GM23248 (cell line): ENCODE measurements around the gene LRCH4. TPM values are rescaled to one million over a fixed set of nuclear protein-coding genes. Genes with fewer than 3 reads are reported as not detected.

Experiments
- DNase-seq: peaks from one replicate; pipeline ENCODE4 v3.0.0-alpha.2; 2015
- H2AFZ ChIP-seq: fragments of 200-600 bp; sonication (generic); 2 replicates; pipeline ENCODE4 v1.6.1; 2016; ENCODE audit warnings: antibody characterized with exemption
- H3F3A ChIP-seq: fragments of 200-600 bp; sonication (generic); 2 replicates; pipeline ENCODE4 v1.6.1; 2016; ENCODE audit warnings: mild to moderate bottlenecking, antibody characterized with exemption, mixed run types; ENCODE audit not compliant: insufficient read depth
- H3K27ac ChIP-seq: fragments of 200-600 bp; sonication (generic); 2 replicates; pipeline ENCODE4 v1.5.1; 2016; ENCODE audit warnings: mild to moderate bottlenecking
- H3K27me3 ChIP-seq: fragments of 200-600 bp; sonication (generic); replicated peaks from 2 replicates; pipeline ENCODE4 v1.6.1; 2016; ENCODE audit warnings: mild to moderate bottlenecking; ENCODE audit not compliant: insufficient read depth
- H3K36me3 ChIP-seq: fragments of 200-600 bp; sonication (generic); 2 replicates; pipeline ENCODE4 v1.6.1; 2016; ENCODE audit warnings: low read depth, mild to moderate bottlenecking
- H3K4me1 ChIP-seq: fragments of 200-600 bp; sonication (generic); 2 replicates; pipeline ENCODE4 v1.6.1; 2016; ENCODE audit warnings: mild to moderate bottlenecking; ENCODE audit not compliant: insufficient read depth
- H3K4me2 ChIP-seq: fragments of 200-600 bp; sonication (generic); one replicate; pipeline ENCODE4 v1.6.1; 2016; ENCODE audit warnings: mild to moderate bottlenecking; ENCODE audit not compliant: unreplicated experiment
- H3K4me3 ChIP-seq: fragments of 200-600 bp; sonication (generic); 2 replicates; pipeline ENCODE4 v1.5.1; 2016; ENCODE audit warnings: mild to moderate bottlenecking
- H3K79me2 ChIP-seq: fragments of 200-600 bp; sonication (generic); 2 replicates; pipeline ENCODE4 v1.6.1; 2016; ENCODE audit warnings: mild to moderate bottlenecking; ENCODE audit not compliant: insufficient read depth
- H3K9ac ChIP-seq: fragments of 200-600 bp; sonication (generic); 2 replicates; pipeline ENCODE4 v1.6.1; 2016; ENCODE audit warnings: mild to moderate bottlenecking
- H3K9me2 ChIP-seq: fragments of 200-600 bp; sonication (generic); 2 replicates; pipeline ENCODE4 v1.6.1; 2016; ENCODE audit warnings: mixed run types, mild to moderate bottlenecking, moderate library complexity; ENCODE audit not compliant: insufficient read depth
- H3K9me3 ChIP-seq: fragments of 200-600 bp; sonication (generic); one replicate; pipeline ENCODE4 v1.6.1; 2017; ENCODE audit warnings: low read depth
- H4K20me1 ChIP-seq: fragments of 200-600 bp; sonication (generic); 2 replicates; pipeline ENCODE4 v1.6.0; 2016; ENCODE audit not compliant: insufficient read depth
- EZH2 ChIP-seq: fragments of 200-600 bp; sonication (generic); IDR thresholded peaks from 2 replicates; pipeline ENCODE4 v1.6.1; 2018; ENCODE audit warnings: antibody characterized with exemption, mild to moderate bottlenecking; ENCODE audit not compliant: insufficient read depth, poor library complexity, severe bottlenecking
- EZH2phosphoT487 ChIP-seq: fragments of 200-600 bp; sonication (generic); IDR thresholded peaks from 2 replicates; pipeline ENCODE4 v1.6.1; 2018; ENCODE audit warnings: antibody characterized with exemption, moderate library complexity, mild to moderate bottlenecking, low read depth; ENCODE audit not compliant: insufficient read depth
- WGBS, 2 experiments: methylation state at CpG; one replicate each; pipeline ENCODE4 v1.1.6; 2015 to 2017; ENCODE audit warnings: low lambda C conversion rate in 2 of 2, low coverage in 1 of 2; ENCODE audit errors: missing lambda C conversion rate in 2 of 2; 5-methylcytosine and 5-hydroxymethylcytosine counted together
- in situ Hi-C: fragments of 300-500 bp; cut with MboI; formaldehyde crosslinking; loops from 2 replicates; pipeline ENCODE4 v1.15.0; 2020
- polyA plus RNA-seq: library from polyadenylated mRNA; unstranded; fragments of >200 nt; fragmentation: Nextera tagmentation; extraction: Ambion mirVana; gene quantifications from 2 replicates; pipeline ENCODE4 v1.2.1, GENCODE V29; 2016
- total RNA-seq: library from RNA; depleted of rRNA; stranded (reverse); fragments of >200 nt; shearing (Covaris generic); gene quantifications from 2 replicates; pipeline ENCODE4 v1.2.3, GENCODE V29; 2014

LRCH4 gene
- total and polyA plus RNA-seq, 2 experiments from 2014 or later: 12.9 to 13.6 TPM

- Histone ChIP-seq H3K79me2 (no peaks in the 10 kb centered on the region), H3K4me1 (no peaks in the 10 kb centered on the region), H3K9me3 (no peaks in the 10 kb centered on the region), H3K4me2 (no peak overlapping the region), H3K9ac (no peak overlapping the region), H3K27me3 (no peaks in the 10 kb centered on the region), H3F3A (no peaks in the 10 kb centered on the region), H2AFZ (no peak overlapping the region), H4K20me1 (no peaks in the 10 kb centered on the region), H3K4me3 (no peak overlapping the region), H3K36me3 (no peaks in the 10 kb centered on the region), H3K9me2 (no peaks in the 10 kb centered on the region), H3K27ac (no peak overlapping the region)
- 16 to 26% methylated on average over 11 to 12 of the region's 12 CpGs for WGBS, 2 experiments
- DNase-seq: peak; percentile 74
- no peak for TF ChIP-seq EZH2phosphoT487
- TF ChIP-seq EZH2: no peak
- in situ Hi-C loops: no loop called here
Observed at GRCh38 chr7:100563809-100564400, 22.0 kb downstream of the LRCH4 start.

- Histone ChIP-seq H3K9me3 (no peaks in the 10 kb centered on the region), H3K79me2 (no peaks in the 10 kb centered on the region), H3K4me3 (no peak overlapping the region), H3K4me2 (no peak overlapping the region), H3F3A (no peaks in the 10 kb centered on the region), H2AFZ (no peak overlapping the region), H3K9me2 (no peaks in the 10 kb centered on the region), H3K27me3 (no peaks in the 10 kb centered on the region), H4K20me1 (no peaks in the 10 kb centered on the region), H3K36me3 (no peaks in the 10 kb centered on the region), H3K4me1 (no peaks in the 10 kb centered on the region), H3K9ac (no peak overlapping the region), H3K27ac (no peak overlapping the region)
- whole genome bisulfite sequencing, 2 experiments: 85 to 89% methylated on average over 8 of the region's 8 CpGs
- in situ Hi-C loops: no loop called here
- TF ChIP-seq EZH2 (no peak), EZH2phosphoT487 (no peak)
- DNase-seq: no peak
Observed at GRCh38 chr7:100563100-100563564, 22.8 kb downstream of the LRCH4 start.

GRCh38 chr7:100562195-100563099, 23.5 kb downstream of the LRCH4 start:
- H3F3A ChIP-seq: 0 out of 2 replicates have a peak, but pooled peaks cover 1% of the 10 kb centered on the region
- H3K4me1 ChIP-seq: no peaks in the 10 kb centered on the region
- no peak overlapping the region for H3K4me3 ChIP-seq
- no peak for DNase-seq
- H3K4me2 ChIP-seq: no peak overlapping the region
- no peak overlapping the region for H3K27ac ChIP-seq
- 90 to 91% methylated on average over 23 to 26 of the region's 26 CpGs for WGBS, 2 experiments
- H3K9me2 ChIP-seq: no peaks in the 10 kb centered on the region
- no peaks in the 10 kb centered on the region for H3K27me3 ChIP-seq
- no peak overlapping the region for H2AFZ ChIP-seq
- H4K20me1 ChIP-seq: no peaks in the 10 kb centered on the region
- no peak overlapping the region for H3K9ac ChIP-seq
- TF ChIP-seq EZH2: no peak
- TF ChIP-seq EZH2phosphoT487: no peak
- no peaks in the 10 kb centered on the region for H3K79me2 ChIP-seq
- in situ Hi-C loops: no loop called here
- no peaks in the 10 kb centered on the region for H3K9me3 ChIP-seq
- H3K36me3 ChIP-seq: no peaks in the 10 kb centered on the region

GRCh38 chr7:100561491-100562194, 24.3 kb downstream of the LRCH4 start:
- no peak overlapping the region for H3K4me3 ChIP-seq
- in situ Hi-C loops: no loop called here
- 95 to 97% methylated on average over 12 of the region's 12 CpGs for WGBS, 2 experiments

More at GRCh38 chr7:100561491-100562194, 24.3 kb downstream of the LRCH4 start:
- Histone ChIP-seq H3K4me1 (peaks cover 4% of the 10 kb centered on the region; the same call in 1 of the 2 replicates), H3K27me3 (no peaks in the 10 kb centered on the region), H4K20me1 (no peaks in the 10 kb centered on the region), H3K36me3 (no peaks in the 10 kb centered on the region), H3K79me2 (no peaks in the 10 kb centered on the region), H3K4me2 (no peak overlapping the region), H3K9me2 (no peaks in the 10 kb centered on the region), H3K9me3 (no peaks in the 10 kb centered on the region), H3K27ac (no peak overlapping the region), H3K9ac (no peak overlapping the region), H3F3A (peaks cover 9% of the 10 kb centered on the region; the same call in 1 of the 2 replicates), H2AFZ (no peak overlapping the region)
- TF ChIP-seq EZH2phosphoT487: no peak
- no peak for TF ChIP-seq EZH2
- no peak for DNase-seq
